ENCODE measurements around the gene MCAT. TPM values are rescaled to one million over a fixed set of nuclear protein-coding genes. Genes with fewer than 3 reads are reported as not detected.

MCAT gene
- total RNA-seq, 1 donor from 2014 or later, result 12.1 TPM

- intact Hi-C loops (cut with micrococcal nuclease), result no loop called here
Observed at GRCh38 chr22:43173976-43174720, 30.9 kb upstream of the MCAT start.

GRCh38 chr22:43173566-43173965 lies 30.4 kb upstream of the MCAT start:
- intact Hi-C loops (cut with micrococcal nuclease), result no loop called here

GRCh38 chr22:43172191-43172590 lies 29.0 kb upstream of the MCAT start:
- intact Hi-C loops (cut with micrococcal nuclease), result no loop called here

GRCh38 chr22:43171607-43172006 lies 28.4 kb upstream of the MCAT start:
- intact Hi-C loops (cut with micrococcal nuclease), result no loop called here

- intact Hi-C loops (cut with micrococcal nuclease), result no loop called here
Observed at GRCh38 chr22:43171019-43171491, 27.9 kb upstream of the MCAT start.

- intact Hi-C loops (cut with micrococcal nuclease), result no loop called here
Observed at GRCh38 chr22:43170131-43170480, 26.9 kb upstream of the MCAT start.

DNA sequence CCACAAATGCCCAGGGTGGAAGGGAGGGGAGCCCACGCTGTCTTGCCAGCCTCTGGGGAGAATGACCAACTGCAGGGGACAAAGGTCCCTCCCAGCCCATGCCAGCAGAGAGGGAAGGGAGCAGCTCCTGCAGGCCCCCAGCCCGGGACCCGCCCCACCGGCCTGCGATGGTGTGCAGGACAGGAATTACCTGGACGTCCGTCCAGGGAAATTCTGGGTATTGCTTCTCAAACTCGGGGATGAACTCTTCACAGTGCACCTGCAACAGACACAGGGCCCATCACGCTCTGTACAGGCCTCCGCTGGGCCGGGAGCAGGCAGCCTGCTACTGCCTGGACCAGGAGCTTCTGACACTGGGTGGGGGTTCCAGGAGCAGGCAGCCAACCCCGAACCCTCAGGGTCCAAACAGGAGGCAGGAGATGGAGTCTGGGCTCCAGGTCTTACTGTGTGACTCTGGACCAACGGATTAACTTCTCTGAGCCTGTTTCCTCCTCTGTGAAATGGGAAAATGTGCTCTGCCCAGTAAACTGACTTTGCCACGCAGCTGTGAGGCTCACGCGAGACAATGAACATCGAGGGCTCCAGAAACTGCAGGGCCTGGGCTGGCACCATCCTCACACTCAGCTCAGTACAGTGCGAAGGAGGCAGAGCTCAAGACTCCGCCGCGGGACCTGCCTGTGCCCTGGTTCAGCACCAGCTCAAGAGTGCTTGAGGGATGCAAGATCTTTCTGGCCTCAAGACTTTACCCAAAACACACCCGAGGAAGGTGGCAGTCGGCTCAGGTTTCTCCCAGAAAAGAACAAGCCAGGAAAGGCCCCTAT lies 26.3 kb upstream of the MCAT start:
- intact Hi-C loops (cut with micrococcal nuclease), result no loop called here

GRCh38 chr22:43168471-43169309 lies 25.5 kb upstream of the MCAT start:
- intact Hi-C loops (cut with micrococcal nuclease), result no loop called here

DNA sequence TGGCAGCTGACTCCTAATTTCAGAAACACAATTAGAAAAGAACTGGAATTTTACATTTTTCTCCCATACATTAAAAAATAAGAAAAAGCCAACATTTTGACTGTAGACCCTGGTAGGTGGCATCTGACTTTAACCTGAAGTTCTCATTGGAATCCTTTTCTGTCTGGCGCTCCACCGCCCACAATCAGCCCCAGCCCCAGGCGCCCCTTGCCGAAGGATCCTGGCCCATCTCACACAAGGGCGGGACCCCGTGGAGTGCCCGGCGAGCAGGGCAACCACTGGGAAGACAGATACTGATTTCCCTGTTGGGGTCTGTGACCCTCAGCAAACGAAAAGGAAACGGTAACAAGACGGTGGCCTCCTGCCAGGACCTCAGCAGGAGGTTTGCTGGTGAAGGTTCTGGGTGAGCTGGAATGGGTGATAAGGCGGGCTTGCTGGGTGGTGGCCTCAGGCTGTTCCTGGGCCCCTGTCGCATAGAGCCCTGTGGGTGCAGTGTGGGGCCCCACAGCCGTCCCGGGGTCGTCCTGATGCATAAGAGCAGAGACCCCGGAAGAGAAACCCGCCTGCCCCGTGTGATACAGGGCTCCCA lies 23.9 kb upstream of the MCAT start:
- intact Hi-C loops (cut with micrococcal nuclease), result no loop called here

- intact Hi-C loops (cut with micrococcal nuclease), result no loop called here
Observed at GRCh38 chr22:43166132-43166930, 23.1 kb upstream of the MCAT start.

GRCh38 chr22:43164636-43165035 lies 21.4 kb upstream of the MCAT start:
- intact Hi-C loops (cut with micrococcal nuclease), result no loop called here

GRCh38 chr22:43163241-43163795 lies 20.1 kb upstream of the MCAT start:
- intact Hi-C loops (cut with micrococcal nuclease), result no loop called here

DNA sequence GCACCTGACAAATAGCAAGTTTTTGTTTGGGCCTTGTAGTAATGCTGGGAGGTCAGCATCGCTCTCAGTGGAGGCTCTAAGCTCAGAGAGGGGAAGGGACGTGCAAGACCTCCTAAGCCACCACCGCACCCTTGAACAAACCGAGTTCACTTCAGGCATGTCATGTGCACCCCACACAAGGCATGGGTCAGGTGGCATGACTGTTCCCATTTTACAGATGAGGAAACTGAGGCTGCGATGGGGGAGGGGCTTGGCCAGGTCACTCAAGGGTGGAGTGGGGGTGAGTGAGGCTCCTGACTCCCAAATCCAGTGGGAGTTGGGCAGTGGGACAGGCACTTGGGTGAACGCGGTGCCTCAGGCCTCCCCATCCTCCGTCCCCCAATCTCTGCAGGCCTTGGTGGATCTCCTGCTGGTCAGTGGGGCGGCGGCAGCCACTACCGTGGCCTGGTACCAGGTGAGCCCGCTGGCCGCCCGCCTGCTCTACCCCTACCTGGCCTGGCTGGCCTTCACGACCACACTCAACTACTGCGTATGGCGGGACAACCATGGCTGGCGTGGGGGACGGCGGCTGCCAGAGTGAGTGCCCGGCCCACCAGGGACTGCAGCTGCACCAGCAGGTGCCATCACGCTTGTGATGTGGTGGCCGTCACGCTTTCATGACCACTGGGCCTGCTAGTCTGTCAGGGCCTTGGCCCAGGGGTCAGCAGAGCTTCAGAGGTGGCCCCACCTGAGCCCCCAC lies 19.4 kb upstream of the MCAT start:
- intact Hi-C loops (cut with micrococcal nuclease), result no loop called here

DNA sequence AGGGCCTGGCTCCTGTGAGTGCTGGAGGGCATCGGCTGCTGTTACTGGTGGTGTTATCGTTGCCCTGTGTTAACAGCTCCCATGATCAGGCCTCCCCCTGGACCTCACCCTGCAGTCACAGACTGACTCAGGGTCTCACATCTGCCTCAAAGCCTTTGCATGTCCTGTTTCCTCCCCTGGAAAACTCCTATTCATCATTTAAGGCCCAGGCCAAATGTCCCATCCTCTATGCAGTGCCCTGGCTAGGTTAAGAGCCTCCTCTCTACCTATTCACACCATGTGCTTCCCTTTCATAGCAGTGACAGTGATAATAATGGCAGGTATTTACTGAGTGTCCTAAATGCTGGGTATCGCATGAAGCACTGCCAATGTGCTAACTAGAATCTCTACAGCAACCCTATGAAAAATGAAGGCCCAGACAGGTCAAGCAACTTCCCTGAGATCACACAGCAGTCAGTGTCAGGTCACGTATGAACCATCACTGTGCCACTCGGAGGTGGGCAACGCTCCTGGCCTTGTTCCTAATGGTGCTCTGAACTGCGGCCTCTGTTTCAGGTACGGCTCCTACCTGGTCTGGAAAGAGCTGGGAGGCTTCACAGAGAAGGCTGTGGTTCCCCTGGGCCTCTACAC lies 17.4 kb upstream of the MCAT start:
- intact Hi-C loops (cut with micrococcal nuclease), result no loop called here

- intact Hi-C loops (cut with micrococcal nuclease), result no loop called here
Observed at GRCh38 chr22:43159484-43160178, 16.4 kb upstream of the MCAT start.

- intact Hi-C loops (cut with micrococcal nuclease), result no loop called here
Observed at GRCh38 chr22:43158778-43159483, 15.7 kb upstream of the MCAT start.

DNA sequence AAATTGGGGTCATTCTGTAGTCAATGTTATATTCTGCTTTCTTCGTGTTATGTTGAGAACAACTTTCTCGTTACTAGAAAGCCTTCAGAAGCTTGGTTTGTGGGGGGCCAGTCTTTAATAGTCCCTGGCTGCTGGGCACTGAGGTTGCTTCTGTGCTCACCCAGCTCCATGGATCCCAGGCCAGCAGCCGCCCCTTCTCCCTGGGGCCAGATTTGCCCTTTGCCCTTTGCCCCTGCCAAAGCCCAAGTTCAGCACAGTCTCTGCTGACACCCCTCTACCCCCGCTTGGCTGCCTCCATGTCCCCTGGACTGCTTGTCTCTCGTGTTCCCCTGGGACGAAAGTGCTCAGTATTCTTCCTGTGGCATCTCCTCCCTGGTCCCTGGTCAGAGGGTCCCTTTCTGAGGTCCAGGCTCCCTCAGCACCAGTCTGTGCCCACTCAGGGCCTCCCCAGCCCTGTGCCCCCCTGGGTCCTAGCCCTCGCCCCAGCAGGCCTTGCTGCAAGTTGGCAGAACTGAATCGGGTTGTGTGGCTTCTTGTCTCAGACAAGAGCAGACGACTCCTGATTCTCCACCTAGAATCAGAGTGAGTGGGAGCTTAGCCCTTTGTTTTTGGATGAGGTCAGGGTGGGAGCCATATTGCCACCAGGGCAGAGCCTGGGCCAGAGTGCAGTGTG lies 14.8 kb upstream of the MCAT start:
- intact Hi-C loops (cut with micrococcal nuclease), result no loop called here

Measured in T-helper 2 cell treated with Interferon-gamma antibody and Interleukin-4, amounts not matched to agents 100 ng/mL and 5 ng/mL, for 36 hours (primary cell).